Endothelial cell of umbilical vein (primary cell): Measurements from ENCODE around the gene NEDD4.

Experiments used
- MYC ChIP-seq: IDR thresholded peaks from one replicate; pipeline ENCODE4 v1.6.1; 2011; ENCODE audit warnings: mild to moderate bottlenecking, low read depth, low read length
- POLR2AphosphoS5 ChIP-seq: IDR thresholded peaks from 2 replicates; pipeline ENCODE4 v1.6.1; 2012; ENCODE audit warnings: low read depth, mild to moderate bottlenecking, control low read depth, low read length, moderate library complexity; ENCODE audit not compliant: insufficient read depth
- TF ChIP-seq, protein P1 (sequence below), 2 donors: IDR thresholded peaks; 1 replicate in 1 of 2; 2 replicates in 1 of 2; pipeline ENCODE4 v1.5.1; 2011; ENCODE audit warnings: low read length in 2 of 2, mild to moderate bottlenecking in 2 of 2, moderate library complexity in 2 of 2, control low read depth in 1 of 2, inconsistent platforms in 1 of 2, low read depth in 1 of 2; ENCODE audit not compliant: insufficient read depth in 1 of 2; ENCODE audit errors: extremely low read depth in 1 of 2

DNA sequence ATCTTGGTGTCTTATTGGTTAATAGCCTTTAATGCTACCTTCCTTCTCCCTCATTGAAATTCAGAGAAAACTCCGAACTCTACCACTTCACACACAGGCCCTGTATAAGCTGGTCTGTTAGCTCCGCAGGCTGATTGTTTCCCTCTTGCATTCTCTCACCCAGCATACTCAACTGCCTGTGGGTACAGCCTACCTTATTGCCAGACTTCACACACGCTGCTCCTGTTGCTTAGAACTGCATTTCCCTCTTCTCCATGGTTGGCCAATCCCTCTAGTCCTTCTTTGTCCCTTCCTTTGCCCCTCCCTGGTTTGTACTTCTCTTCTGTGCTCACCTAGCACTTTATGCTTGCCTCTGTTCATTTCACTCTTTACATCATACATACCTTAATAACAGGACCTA is 157.5 kb downstream of the NEDD4 start:
- no peak for TF ChIP-seq MYC
- TF ChIP-seq POLR2AphosphoS5, result no peak
- TF ChIP-seq, protein P1, sequence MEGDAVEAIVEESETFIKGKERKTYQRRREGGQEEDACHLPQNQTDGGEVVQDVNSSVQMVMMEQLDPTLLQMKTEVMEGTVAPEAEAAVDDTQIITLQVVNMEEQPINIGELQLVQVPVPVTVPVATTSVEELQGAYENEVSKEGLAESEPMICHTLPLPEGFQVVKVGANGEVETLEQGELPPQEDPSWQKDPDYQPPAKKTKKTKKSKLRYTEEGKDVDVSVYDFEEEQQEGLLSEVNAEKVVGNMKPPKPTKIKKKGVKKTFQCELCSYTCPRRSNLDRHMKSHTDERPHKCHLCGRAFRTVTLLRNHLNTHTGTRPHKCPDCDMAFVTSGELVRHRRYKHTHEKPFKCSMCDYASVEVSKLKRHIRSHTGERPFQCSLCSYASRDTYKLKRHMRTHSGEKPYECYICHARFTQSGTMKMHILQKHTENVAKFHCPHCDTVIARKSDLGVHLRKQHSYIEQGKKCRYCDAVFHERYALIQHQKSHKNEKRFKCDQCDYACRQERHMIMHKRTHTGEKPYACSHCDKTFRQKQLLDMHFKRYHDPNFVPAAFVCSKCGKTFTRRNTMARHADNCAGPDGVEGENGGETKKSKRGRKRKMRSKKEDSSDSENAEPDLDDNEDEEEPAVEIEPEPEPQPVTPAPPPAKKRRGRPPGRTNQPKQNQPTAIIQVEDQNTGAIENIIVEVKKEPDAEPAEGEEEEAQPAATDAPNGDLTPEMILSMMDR (IDR thresholded peaks at IDR 0.05; ENCODE audit: extremely low read depth in 1 of 2, insufficient read depth in 1 of 2, low read depth in 1 of 2, low read length in 2 of 2), result no peak
